KMS-11 (cell line): ENCODE data around the gene OTOS.

Experiments used
- H2AFZ ChIP-seq: fragments of 200-600 bp; sonication (generic); 2 replicates; pipeline ENCODE4 v1.6.1; 2016; ENCODE audit warnings: antibody characterized with exemption, mixed run types, low read depth
- H3K27ac ChIP-seq: fragments of 200-600 bp; sonication (generic); 2 replicates; pipeline ENCODE4 v1.6.1; 2016; ENCODE audit warnings: mild to moderate bottlenecking, mixed run types
- H3K27me3 ChIP-seq: fragments of 200-600 bp; sonication (generic); 2 replicates; pipeline ENCODE4 v1.6.1; 2017; ENCODE audit warnings: mild to moderate bottlenecking, low read depth, mixed run types, moderate library complexity; ENCODE audit not compliant: insufficient read depth
- H3K36me3 ChIP-seq: fragments of 200-600 bp; sonication (generic); 2 replicates; pipeline ENCODE4 v1.6.1; 2017; ENCODE audit warnings: mild to moderate bottlenecking, mixed run types; ENCODE audit not compliant: insufficient read depth
- H3K4me1 ChIP-seq: fragments of 200-600 bp; sonication (generic); 2 replicates; pipeline ENCODE4 v1.6.1; 2016; ENCODE audit warnings: mild to moderate bottlenecking, low read depth, mixed run types; ENCODE audit not compliant: poor library complexity, severe bottlenecking
- H3K4me2 ChIP-seq: fragments of 200-600 bp; sonication (generic); 2 replicates; pipeline ENCODE4 v1.7.0; 2016; ENCODE audit warnings: mild to moderate bottlenecking, mixed run types
- H3K4me3 ChIP-seq: fragments of 200-600 bp; sonication (generic); IDR thresholded peaks from 2 replicates; pipeline ENCODE4 v1.6.1; 2017; ENCODE audit warnings: low read depth, low read length, mixed read lengths; ENCODE audit not compliant: insufficient read depth
- H3K79me2 ChIP-seq: fragments of 200-600 bp; sonication (generic); 2 replicates; pipeline ENCODE4 v1.6.1; 2016; ENCODE audit warnings: low read depth, mixed run types; ENCODE audit not compliant: insufficient read depth
- H3K9ac ChIP-seq: fragments of 200-600 bp; sonication (generic); 2 replicates; pipeline ENCODE4 v1.6.1; 2016; ENCODE audit warnings: mild to moderate bottlenecking, mixed run types
- H4K20me1 ChIP-seq: fragments of 200-600 bp; sonication (generic); 2 replicates; pipeline ENCODE4 v1.6.1; 2016; ENCODE audit warnings: mild to moderate bottlenecking, mixed run types; ENCODE audit not compliant: insufficient read depth
- TF ChIP-seq, protein P1 (sequence below): fragments of 200-600 bp; sonication (generic); conservative IDR thresholded peaks from 2 replicates; pipeline ENCODE4 v1.6.1; 2017; ENCODE audit warnings: low read depth, mild to moderate bottlenecking, antibody characterized with exemption, low read length, moderate library complexity, mixed read lengths

The OTOS gene

DNA sequence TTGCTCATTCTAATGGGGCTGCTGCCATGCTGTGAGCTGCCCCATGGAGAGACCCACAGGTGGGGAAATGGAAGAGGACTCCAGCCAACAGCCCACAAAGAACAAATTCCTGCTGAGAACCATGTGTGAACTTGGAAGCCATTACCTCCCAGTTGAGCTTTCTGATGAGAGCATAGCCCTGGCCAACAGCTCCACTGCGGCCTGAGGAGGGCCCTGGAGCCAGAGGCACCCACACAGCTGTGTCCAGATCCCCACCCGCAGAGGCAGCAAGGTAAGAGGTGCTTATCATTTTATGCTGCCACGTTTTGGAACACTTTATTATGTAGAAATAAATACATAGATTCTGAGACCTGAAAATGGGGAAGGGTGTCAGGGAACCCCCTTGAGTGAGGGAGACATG lies 44.2 kb upstream of the OTOS start:
- H3K27me3 ChIP-seq = peaks cover 11% of the 10 kb centered on the region; the same call in 1 of the 2 replicates

DNA sequence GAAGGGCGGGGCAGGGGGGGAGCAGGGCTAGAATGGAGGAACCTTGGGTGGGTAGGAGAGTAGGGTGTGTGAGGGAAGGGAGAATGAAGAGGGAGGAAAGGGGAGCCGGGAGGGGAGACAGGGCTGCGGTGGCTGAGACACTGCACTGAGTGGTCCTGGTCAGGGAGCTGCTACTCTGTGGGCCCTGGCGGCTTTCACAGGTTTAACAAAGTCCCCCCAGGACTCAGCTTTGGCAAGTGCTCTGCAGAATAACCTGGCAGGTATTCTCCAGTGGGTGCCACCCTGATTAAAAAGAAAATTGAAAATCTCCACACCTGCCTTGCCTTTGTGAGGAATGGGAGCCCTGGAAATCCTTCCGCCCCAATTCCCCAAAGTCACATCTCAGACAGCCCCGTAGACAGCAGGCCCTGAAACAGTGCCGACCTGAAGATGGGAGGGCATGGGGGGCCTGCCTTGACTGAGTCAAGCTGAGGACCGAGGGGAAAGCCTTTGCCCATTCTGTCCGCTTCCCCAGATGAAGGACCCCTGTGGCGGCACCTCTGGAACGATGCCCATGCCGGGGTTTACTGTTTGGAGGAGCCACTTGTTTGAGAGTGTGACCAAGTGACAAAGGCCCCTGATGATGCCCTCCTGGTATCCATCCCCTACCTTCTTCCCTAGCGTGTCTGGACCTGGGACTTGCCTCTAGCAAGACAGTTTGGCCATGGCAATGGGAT lies 43.6 kb upstream of the OTOS start:
- peaks cover 7% of the 10 kb centered on the region; the same call in 1 of the 2 replicates for H3K27me3 ChIP-seq
- H3K27ac ChIP-seq = no peak overlapping the region
- H2AFZ ChIP-seq = no peak overlapping the region
- H4K20me1 ChIP-seq = no peaks in the 10 kb centered on the region
- H3K9ac ChIP-seq = no peak overlapping the region
- no peaks in the 10 kb centered on the region for H3K4me1 ChIP-seq
- no peaks in the 10 kb centered on the region for H3K79me2 ChIP-seq
- no peak overlapping the region for H3K4me3 ChIP-seq
- H3K36me3 ChIP-seq = no peaks in the 10 kb centered on the region
- no peak overlapping the region for H3K4me2 ChIP-seq
- TF ChIP-seq, protein P1, sequence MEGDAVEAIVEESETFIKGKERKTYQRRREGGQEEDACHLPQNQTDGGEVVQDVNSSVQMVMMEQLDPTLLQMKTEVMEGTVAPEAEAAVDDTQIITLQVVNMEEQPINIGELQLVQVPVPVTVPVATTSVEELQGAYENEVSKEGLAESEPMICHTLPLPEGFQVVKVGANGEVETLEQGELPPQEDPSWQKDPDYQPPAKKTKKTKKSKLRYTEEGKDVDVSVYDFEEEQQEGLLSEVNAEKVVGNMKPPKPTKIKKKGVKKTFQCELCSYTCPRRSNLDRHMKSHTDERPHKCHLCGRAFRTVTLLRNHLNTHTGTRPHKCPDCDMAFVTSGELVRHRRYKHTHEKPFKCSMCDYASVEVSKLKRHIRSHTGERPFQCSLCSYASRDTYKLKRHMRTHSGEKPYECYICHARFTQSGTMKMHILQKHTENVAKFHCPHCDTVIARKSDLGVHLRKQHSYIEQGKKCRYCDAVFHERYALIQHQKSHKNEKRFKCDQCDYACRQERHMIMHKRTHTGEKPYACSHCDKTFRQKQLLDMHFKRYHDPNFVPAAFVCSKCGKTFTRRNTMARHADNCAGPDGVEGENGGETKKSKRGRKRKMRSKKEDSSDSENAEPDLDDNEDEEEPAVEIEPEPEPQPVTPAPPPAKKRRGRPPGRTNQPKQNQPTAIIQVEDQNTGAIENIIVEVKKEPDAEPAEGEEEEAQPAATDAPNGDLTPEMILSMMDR = no peak

More for the DNA sequence above, 44.2 kb upstream of the OTOS start:
- Histone ChIP-seq H2AFZ (no peak overlapping the region), H3K79me2 (no peaks in the 10 kb centered on the region), H3K36me3 (no peaks in the 10 kb centered on the region), H4K20me1 (no peaks in the 10 kb centered on the region), H3K4me1 (no peaks in the 10 kb centered on the region), H3K27ac (no peak overlapping the region), H3K4me3 (no peak overlapping the region), H3K9ac (no peak overlapping the region), H3K4me2 (no peak overlapping the region)
- TF ChIP-seq, protein P1 = no peak

DNA sequence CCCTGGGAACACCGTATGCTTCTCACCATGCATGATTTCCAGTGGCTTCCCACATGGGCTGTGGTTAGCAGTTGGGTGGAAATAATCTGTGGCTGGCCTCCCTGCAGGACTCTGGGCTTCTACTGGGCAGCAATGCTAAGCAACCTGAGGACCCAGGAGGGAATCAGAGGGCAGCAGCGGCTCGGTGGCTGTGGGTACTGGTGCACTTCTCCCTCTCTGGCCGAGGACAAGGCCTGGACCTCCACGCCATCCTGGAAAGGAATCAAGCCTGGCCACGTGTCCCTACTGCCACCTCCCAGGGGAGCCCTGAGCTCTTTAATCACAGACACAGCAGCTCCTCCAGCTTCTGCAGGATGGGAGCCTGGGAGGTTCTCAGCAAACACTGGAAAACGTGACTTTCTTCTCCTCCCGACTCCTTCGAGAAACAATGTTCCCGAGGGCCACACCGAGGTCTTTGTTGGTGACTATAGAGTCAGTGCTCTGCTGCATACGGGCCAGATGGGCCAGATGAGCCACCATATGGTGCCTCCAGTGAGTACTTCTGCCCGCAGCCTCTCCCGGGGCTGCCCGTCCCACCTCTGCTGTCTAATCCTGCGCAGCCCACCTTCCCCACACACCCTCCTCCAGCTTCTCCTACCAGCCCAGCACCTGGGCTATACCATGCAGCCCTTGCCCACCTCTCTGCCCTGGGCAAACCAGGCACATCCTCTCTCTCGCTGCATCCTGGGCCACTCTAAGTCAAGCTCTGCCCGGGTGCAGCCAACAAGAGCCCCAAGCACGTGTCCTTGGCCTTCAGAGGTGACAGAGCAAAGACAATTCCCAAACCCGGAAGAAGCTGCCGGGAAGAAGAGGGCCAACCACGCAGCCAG lies 42.8 kb upstream of the OTOS start:
- H3K27ac ChIP-seq = no peak overlapping the region
- TF ChIP-seq, protein P1 = no peak
- H3K4me1 ChIP-seq = no peaks in the 10 kb centered on the region
- H3K4me3 ChIP-seq = no peak overlapping the region
- H3K36me3 ChIP-seq = no peaks in the 10 kb centered on the region
- H3K4me2 ChIP-seq = no peak overlapping the region
- H4K20me1 ChIP-seq = no peaks in the 10 kb centered on the region
- no peaks in the 10 kb centered on the region for H3K79me2 ChIP-seq
- no peak overlapping the region for H3K9ac ChIP-seq
- H3K27me3 ChIP-seq = peaks cover 3% of the 10 kb centered on the region; the same call in 1 of the 2 replicates
- H2AFZ ChIP-seq = no peak overlapping the region

DNA sequence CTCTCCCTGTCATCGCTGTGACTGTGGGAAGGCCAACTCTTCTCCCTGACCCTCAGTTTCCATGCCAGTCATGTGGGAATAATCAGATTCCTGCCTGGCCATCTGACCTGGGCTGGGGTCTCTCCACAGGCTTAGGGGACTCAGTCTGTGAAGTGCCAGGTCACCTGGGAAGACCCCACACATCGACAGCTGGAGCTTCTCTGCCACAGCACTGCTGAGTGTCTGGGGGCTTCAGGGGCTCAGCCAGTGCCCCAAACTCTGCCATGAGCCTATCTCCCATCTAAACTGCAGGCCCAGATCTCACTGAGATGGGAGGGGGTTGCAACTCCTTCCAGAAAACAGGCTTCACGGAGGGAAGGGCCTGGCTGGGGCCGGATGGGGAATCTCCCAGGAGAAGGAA lies 42.0 kb upstream of the OTOS start:
- Histone ChIP-seq H3K27me3 (no peaks in the 10 kb centered on the region; the same call in 1 of the 2 replicates), H2AFZ (no peak overlapping the region), H3K4me1 (no peaks in the 10 kb centered on the region), H3K79me2 (no peaks in the 10 kb centered on the region), H3K27ac (no peak overlapping the region), H4K20me1 (no peaks in the 10 kb centered on the region), H3K4me3 (no peak overlapping the region), H3K36me3 (no peaks in the 10 kb centered on the region), H3K9ac (no peak overlapping the region), H3K4me2 (no peak overlapping the region)
- TF ChIP-seq, protein P1 = no peak
